ENCODE data around the gene DTNBP1.

The DTNBP1 gene

DNA sequence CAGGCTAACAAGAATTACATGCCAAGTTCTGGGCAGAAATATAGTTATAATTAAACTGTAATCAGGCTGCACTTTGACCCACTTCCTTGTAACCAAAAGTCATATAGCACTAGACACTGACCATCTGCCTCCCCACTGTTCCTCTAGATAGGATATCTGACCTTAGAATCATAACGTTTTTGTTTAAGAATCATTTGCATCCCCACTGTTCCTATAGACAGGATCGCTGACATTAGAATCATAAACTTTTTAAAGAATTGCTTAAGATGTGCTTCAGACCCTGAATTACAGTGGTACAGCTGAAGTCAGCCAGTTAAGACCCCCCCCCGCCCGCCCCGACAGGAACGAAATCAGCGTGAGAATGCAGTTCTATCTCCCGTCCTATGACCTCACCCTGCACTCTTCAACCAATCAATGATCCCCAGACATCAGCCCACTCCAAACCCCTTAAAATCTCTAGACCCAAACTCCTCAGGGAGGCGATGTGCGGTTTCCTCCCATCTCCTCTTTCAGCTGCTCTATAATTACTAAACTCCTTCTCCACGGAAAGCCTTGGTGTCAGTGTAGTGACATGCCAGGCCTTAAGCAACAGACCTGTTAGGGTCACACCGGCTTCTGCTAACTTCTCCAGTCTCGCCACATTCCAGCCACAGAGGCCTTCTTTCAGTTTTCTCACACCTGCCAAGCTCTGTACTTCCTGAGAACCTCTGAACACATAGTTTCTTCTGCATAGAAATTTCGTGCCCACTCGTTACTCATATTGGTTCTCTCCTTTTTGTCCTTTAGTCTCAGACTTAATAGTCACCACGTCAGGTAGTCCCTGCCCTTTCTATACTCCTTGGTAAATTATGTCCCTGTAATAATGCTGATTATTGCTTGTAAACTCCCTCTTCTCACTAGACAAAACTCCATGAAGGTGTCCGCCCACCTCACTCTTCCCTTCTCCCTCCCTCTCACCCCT, 93.5 kb downstream of the DTNBP1 start (continued):
- TF ChIP-seq, protein P1, sequence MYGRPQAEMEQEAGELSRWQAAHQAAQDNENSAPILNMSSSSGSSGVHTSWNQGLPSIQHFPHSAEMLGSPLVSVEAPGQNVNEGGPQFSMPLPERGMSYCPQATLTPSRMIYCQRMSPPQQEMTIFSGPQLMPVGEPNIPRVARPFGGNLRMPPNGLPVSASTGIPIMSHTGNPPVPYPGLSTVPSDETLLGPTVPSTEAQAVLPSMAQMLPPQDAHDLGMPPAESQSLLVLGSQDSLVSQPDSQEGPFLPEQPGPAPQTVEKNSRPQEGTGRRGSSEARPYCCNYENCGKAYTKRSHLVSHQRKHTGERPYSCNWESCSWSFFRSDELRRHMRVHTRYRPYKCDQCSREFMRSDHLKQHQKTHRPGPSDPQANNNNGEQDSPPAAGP (tag by site-specific recombination; IDR thresholded peaks at IDR 0.05), result no peak

DNA sequence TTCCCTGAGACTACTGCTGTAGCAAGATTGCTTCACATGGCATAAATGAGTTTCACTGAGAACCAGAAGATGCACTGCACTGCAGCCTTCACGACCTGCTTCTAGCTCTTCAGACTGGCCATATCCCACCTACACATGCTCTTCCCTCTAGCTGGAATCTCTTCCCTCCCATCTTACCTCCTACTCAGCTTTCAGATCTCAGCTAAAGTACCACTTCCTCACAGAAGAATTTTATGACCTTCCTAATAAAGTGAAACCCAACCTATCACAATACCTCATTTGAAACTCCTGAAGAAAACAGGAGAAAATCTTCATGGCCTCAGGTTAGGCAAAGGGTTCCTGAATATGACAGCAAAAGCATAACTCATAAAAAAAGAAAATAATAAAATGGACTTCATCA, 99.9 kb downstream of the DTNBP1 start:
- no peaks in the 10 kb centered on the region for H3K36me3 ChIP-seq (ENCODE audit: control insufficient read depth in 2 of 2, insufficient read depth in 1 of 2, low read length in 2 of 2)
- no peak overlapping the region for H3K4me3 ChIP-seq (ENCODE audit: low read depth, low read length)
- H3K9me3 ChIP-seq (ENCODE audit: control insufficient read depth, insufficient read depth, low read depth, low read length), result no peaks in the 10 kb centered on the region
- H3K27ac ChIP-seq (ENCODE audit: extremely low read depth, low read depth, low read length), result no peak overlapping the region
- TF ChIP-seq FEZF1 (tag by site-specific recombination; IDR thresholded peaks at IDR 0.05) (peak; percentile 69), ZNF654 (tag by site-specific recombination; IDR thresholded peaks at IDR 0.05; ENCODE audit: low read depth) (no peak), ZNF768 (tag by site-specific recombination; IDR thresholded peaks at IDR 0.05) (no peak), KLF16 (tag by site-specific recombination; IDR thresholded peaks at IDR 0.05) (no peak), ZNF837 (tag by site-specific recombination; IDR thresholded peaks at IDR 0.05) (no peak), ZNF132 (tag by site-specific recombination; IDR thresholded peaks at IDR 0.05; ENCODE audit: borderline replicate concordance) (no peak), ZNF777 (tag by site-specific recombination; IDR thresholded peaks at IDR 0.05; ENCODE audit: borderline replicate concordance) (no peak), ZFHX2 (tag by site-specific recombination; conservative IDR thresholded peaks at IDR 0.05) (peak; percentile 93), ZNF391 (tag by site-specific recombination; IDR thresholded peaks at IDR 0.05; ENCODE audit: borderline replicate concordance, low read depth) (no peak), EGR2 (tag by site-specific recombination; IDR thresholded peaks at IDR 0.05; ENCODE audit: low read depth) (peak; percentile 91), ZNF354C (tag by site-specific recombination; IDR thresholded peaks at IDR 0.05; ENCODE audit: borderline replicate concordance, low read depth) (no peak), GLI4 (tag by site-specific recombination; IDR thresholded peaks at IDR 0.05) (no peak), ZNF571 (tag by site-specific recombination; IDR thresholded peaks at IDR 0.05) (no peak)
- TF ChIP-seq, protein P2, sequence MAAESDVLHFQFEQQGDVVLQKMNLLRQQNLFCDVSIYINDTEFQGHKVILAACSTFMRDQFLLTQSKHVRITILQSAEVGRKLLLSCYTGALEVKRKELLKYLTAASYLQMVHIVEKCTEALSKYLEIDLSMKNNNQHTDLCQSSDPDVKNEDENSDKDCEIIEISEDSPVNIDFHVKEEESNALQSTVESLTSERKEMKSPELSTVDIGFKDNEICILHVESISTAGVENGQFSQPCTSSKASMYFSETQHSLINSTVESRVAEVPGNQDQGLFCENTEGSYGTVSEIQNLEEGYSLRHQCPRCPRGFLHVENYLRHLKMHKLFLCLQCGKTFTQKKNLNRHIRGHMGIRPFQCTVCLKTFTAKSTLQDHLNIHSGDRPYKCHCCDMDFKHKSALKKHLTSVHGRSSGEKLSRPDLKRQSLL (tag by site-specific recombination; IDR thresholded peaks at IDR 0.05), result no peak
- TF ChIP-seq, protein P3, sequence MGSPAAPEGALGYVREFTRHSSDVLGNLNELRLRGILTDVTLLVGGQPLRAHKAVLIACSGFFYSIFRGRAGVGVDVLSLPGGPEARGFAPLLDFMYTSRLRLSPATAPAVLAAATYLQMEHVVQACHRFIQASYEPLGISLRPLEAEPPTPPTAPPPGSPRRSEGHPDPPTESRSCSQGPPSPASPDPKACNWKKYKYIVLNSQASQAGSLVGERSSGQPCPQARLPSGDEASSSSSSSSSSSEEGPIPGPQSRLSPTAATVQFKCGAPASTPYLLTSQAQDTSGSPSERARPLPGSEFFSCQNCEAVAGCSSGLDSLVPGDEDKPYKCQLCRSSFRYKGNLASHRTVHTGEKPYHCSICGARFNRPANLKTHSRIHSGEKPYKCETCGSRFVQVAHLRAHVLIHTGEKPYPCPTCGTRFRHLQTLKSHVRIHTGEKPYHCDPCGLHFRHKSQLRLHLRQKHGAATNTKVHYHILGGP (tag by site-specific recombination; IDR thresholded peaks at IDR 0.05), result 0 out of 2 replicates have a peak, but pooled peaks have one; percentile 45
- peaks cover 7% of the 10 kb centered on the region; the same call in 1 of the 2 replicates for H3K4me1 ChIP-seq (ENCODE audit: control insufficient read depth, insufficient read depth, low read length)
- CTCF ChIA-PET, result no interaction called here
- POLR2A ChIA-PET, result interaction anchor here (0.5 kb wide), 1 partner anchor 39 kb away, joined by 3 read pairs; no protein-coding TSS in a partner anchor

DNA sequence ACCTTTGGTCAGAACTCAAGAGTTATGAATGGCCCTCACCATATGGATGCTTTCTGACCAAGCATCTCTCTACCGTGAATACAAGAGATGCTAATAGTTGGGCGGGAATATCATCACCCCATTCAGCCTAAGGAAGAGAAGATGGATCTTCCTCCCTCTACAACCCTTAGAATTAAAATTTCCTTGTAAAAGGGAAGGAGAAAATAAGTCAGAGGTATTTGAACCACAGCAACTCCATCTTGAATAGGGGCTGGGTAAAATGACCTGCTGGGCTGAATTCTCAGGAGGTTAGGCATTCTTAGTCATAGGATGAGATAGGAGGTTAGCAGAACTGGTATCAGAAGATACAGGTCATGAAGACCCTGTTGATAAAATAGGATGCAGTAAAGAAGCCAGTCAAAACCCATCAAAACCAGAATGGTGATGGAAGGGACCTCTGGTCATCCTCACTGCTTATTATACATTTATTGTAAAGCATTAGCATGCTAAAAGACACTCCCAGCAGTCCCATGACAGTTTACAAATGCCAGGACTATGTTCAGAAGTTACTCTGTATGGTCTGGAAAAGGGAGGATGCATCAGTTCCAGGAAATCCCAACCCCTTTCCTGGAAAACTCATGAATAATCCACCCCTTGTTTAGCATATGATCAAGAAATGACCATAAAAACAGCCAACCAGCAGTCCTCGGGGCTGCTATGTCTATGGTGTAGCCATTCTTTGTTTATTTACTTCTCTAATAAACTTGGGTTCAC, 101.2 kb downstream of the DTNBP1 start:
- Histone ChIP-seq H3K9me3 (ENCODE audit: control insufficient read depth, insufficient read depth, low read depth, low read length) (no peaks in the 10 kb centered on the region), H3K27ac (ENCODE audit: extremely low read depth, low read depth, low read length) (no peak overlapping the region), H3K4me3 (ENCODE audit: low read depth, low read length) (no peak overlapping the region), H3K4me1 (ENCODE audit: control insufficient read depth, insufficient read depth, low read length) (peaks cover 7% of the 10 kb centered on the region; the same call in 1 of the 2 replicates), H3K36me3 (ENCODE audit: control insufficient read depth in 2 of 2, insufficient read depth in 1 of 2, low read length in 2 of 2) (no peaks in the 10 kb centered on the region)
- TF ChIP-seq SP3 (tag by site-specific recombination; IDR thresholded peaks at IDR 0.05), result no peak
- no peak for TF ChIP-seq WT1 (tag by site-specific recombination; IDR thresholded peaks at IDR 0.05)
- no peak for TF ChIP-seq GFI1B (tag by site-specific recombination; IDR thresholded peaks at IDR 0.05)
- no peak for TF ChIP-seq ZEB2 (tag by site-specific recombination; IDR thresholded peaks at IDR 0.05)
- no peak for TF ChIP-seq ZNF621 (tag by site-specific recombination; IDR thresholded peaks at IDR 0.05)
- no peak for TF ChIP-seq ZSCAN16 (tag by site-specific recombination; IDR thresholded peaks at IDR 0.05)
- CTCF ChIA-PET, result no interaction called here
- POLR2A ChIA-PET, result no interaction called here

Measured in HEK293 (cell line).